Measurements from ENCODE around the gene PSAP.

The PSAP gene

DNA sequence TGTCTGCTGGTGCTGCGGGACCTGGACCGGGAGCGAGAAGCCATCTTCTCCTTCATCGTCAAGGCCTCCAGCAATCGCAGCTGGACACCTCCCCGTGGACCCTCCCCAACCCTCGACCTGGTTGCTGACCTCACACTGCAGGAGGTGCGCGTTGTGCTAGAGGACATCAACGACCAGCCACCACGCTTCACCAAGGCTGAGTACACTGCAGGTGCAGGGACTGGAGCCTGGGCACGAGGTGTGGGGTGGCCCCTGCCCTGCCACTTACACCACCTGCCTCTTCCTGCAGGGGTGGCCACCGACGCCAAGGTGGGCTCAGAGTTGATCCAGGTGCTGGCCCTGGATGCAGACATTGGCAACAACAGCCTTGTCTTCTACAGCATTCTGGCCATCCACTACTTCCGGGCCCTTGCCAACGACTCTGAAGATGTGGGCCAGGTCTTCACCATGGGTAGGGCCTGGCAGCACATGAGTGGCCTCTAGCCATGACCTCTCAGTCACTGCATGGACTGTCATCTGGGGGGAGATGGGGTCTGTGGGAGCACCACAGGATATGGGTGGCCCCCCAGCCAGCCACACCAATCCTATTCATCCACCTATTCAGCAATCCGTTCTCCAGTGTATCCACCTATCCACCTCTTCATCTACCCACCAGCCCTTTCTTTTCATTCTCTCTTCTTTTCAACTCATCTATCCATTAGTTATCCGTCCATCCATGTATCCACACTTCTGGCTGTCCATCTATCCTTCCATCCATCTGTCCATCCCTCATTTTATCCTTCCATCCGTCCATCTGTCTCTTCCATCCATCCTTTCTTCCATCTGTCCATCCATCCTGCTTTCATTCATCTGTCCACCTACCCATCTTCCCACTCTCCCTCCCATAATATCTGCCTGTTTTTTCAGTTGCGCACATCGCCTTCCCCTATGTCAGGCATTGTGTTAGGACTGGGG, 43.2 kb downstream of the PSAP start:
- DNase-seq (ENCODE audit: low read depth) = no peak

GRCh38 chr10:71806704-71807556, 44.1 kb downstream of the PSAP start:
- no peak for DNase-seq (ENCODE audit: low read depth)

- no peak for DNase-seq (ENCODE audit: low read depth)
Measured at GRCh38 chr10:71805776-71806703, 45.0 kb downstream of the PSAP start.

DNA sequence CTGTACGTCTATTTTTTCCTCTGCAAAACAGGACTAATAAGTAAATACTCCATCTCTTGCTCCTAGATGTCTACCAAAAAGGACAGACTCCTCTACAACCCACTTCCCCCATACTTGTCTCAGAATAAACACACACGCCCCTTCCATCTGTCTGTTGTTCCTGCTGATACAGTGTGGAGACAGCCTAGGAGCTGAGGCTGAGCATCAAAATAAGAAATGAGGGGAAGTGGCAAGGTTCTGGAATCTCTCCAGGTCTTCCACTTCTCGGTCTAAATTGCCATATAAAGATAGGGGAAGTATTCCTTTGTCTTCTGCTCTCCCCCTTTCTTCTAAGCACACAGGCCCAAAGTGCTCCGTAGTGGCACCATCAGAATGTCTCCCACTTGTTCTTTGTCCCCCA, 47.0 kb downstream of the PSAP start:
- DNase-seq (ENCODE audit: low read depth) = no peak

- no peak for DNase-seq (ENCODE audit: low read depth)
Measured at GRCh38 chr10:71802715-71803488, 48.1 kb downstream of the PSAP start.

- DNase-seq (ENCODE audit: low read depth) = no peak
Measured at GRCh38 chr10:71802235-71802634, 48.8 kb downstream of the PSAP start.

GRCh38 chr10:71801361-71801760, 49.7 kb downstream of the PSAP start:
- DNase-seq (ENCODE audit: low read depth) = no peak

- no peak for DNase-seq (ENCODE audit: low read depth)
Measured at GRCh38 chr10:71799608-71800453, 51.2 kb downstream of the PSAP start.

DNA sequence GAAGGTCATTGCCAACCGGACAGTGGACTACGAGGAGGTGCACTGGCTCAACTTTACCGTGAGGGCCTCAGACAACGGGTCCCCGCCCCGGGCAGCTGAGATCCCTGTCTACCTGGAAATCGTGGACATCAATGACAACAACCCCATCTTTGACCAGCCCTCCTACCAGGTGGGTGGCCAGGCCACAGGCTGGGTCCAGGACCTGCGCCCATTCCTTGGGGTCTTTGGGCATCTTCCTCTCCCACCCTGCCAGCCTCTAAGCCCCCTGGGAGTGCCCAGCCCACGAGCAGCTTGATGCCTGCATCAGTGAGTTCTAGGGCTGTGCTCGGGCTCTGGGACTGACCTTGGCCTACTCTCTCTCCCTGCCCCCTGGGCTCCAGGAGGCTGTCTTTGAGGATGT, 51.9 kb downstream of the PSAP start:
- no peak for DNase-seq (ENCODE audit: low read depth)

GRCh38 chr10:71798308-71798624, 52.8 kb downstream of the PSAP start:
- no peak for DNase-seq (ENCODE audit: low read depth)

GRCh38 chr10:71797533-71798307, 53.3 kb downstream of the PSAP start:
- no peak for DNase-seq (ENCODE audit: low read depth)

- DNase-seq (ENCODE audit: low read depth) = no peak
Measured at GRCh38 chr10:71796749-71797405, 54.2 kb downstream of the PSAP start.

GRCh38 chr10:71795248-71795647, 55.8 kb downstream of the PSAP start:
- DNase-seq (ENCODE audit: low read depth) = no peak

DNA sequence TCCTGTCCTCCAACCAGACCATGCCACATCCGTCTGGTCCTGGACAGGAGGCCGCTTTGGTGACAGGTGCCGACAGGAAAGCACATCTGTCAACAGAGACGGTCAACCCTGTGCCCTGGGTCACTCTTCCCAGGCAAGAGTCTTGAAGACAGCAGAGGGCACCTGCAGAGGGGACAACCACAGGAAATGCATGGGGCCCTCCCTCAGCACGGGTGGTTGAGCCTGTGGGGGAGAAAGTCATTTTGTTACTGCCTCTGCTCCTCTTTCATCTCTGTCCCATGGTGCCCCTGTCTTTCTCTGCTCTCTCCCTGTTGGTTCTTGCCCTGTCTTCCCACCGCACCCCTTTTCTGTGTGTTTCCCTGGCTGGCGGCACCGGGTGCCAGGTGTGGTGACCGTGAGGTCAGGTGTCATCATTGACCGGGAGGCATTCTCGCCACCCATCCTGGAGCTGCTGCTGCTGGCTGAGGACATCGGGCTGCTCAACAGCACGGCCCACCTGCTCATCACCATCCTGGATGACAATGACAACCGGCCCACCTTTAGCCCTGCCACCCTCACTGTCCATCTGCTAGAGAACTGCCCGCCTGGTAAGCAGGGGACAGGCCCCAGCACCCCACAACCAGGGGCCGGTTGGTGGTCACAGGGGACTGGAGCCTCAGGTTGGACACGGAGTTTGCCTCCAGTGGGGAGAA, 60.2 kb downstream of the PSAP start:
- DNase-seq (ENCODE audit: low read depth) = no peak

DNA sequence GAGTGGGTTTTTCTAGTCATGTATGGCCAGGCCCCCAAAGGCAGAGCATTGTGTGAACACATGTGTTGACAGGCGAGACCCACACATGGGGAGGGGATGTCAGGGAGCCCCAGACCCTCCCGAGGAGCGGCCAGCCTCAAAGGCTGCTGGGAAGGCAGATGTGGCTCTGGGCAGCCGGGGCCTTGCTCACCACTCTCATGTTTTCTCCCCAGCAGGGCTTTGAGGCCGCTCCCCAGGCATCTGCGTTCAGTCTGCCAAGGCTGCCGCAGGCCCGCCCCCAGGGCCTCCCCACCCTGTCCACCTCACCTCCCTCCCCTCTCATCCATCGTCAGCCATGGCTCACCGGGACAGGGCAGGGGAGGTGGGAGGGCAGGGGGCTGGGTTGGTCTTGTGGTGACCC, 61.2 kb downstream of the PSAP start:
- DNase-seq (ENCODE audit: low read depth) = no peak

DNA sequence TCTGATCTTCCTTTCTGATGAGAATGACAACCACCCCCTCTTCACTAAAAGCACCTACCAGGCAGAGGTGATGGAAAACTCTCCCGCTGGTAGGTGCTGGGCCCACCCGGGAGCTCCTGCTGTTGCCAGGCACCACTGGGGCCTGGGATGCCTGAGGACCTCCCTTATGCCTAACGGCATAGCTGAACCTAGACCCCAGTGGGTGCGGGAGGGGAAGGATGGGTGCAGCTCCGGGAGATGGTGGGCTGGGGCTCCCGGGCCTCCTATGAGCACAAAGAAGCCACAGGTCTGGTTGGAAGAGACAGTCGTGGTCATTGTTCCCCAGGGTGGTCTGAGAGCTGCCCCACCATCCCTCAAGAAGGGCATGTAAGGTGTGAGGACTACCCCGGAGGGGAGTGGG, 62.1 kb downstream of the PSAP start:
- no peak for DNase-seq (ENCODE audit: low read depth)

GRCh38 chr10:71784679-71785272, 66.3 kb downstream of the PSAP start:
- DNase-seq (ENCODE audit: low read depth) = no peak
